AG04450 (cell line): Measurements from ENCODE around the gene WDR86. TPM values are rescaled to one million over a fixed set of nuclear protein-coding genes. Genes with fewer than 3 reads are reported as not detected.

ENCODE experiments used
- CTCF ChIA-PET: fragments of 300-600, 350-600 bp; formaldehyde crosslinking; extraction: SDS; loops from one replicate; lab custom pipeline; 2022; ENCODE audit warnings: antibody characterized with exemption, inconsistent platforms; lab: Charles Lee
- POLR2A ChIA-PET: fragments of 350-600 bp; formaldehyde crosslinking; extraction: SDS; loops from one replicate; lab custom pipeline; 2021; ENCODE audit warnings: antibody characterized with exemption, inconsistent platforms; lab: Yijun Ruan, JAX
- DNase-seq: peaks from one replicate; pipeline ENCODE4 v3.0.0-alpha.2; 2011; ENCODE audit warnings: low read depth, low spot score
- H3K27ac ChIP-seq: one replicate; pipeline ENCODE4 v1.5.1; 2012; ENCODE audit warnings: low read depth, low read length, control low read depth
- H3K27me3 ChIP-seq: one replicate; pipeline ENCODE4 v1.6.0; 2012; ENCODE audit warnings: low read length; ENCODE audit not compliant: control insufficient read depth, insufficient read depth
- H3K4me3 ChIP-seq: 2 replicates; pipeline ENCODE4 v1.5.1; 2011; ENCODE audit warnings: mild to moderate bottlenecking, low read depth, low read length, control low read depth
- H3K9me3 ChIP-seq: 2 replicates; pipeline ENCODE4 v1.5.1; 2012; ENCODE audit warnings: low read length; ENCODE audit not compliant: control insufficient read depth, insufficient read depth
- polyA plus RNA-seq: library from polyadenylated mRNA; depleted of rRNA; stranded (reverse); fragments of >200 nt; gene quantifications from 2 replicates; pipeline ENCODE4 v1.2.3, GENCODE V29; 2011
- TF ChIP-seq, protein P1 (sequence below): IDR thresholded peaks from 2 replicates; pipeline ENCODE4 v1.5.1; 2011; ENCODE audit warnings: low read depth, low read length, control low read depth, inconsistent platforms

WDR86 gene
- polyA plus RNA-seq, 1 experiment, result 0.15 TPM

- Histone ChIP-seq H3K27me3 (peaks cover 58% of the 10 kb centered on the region), H3K4me3 (no peak overlapping the region), H3K27ac (no peak overlapping the region), H3K9me3 (no peaks in the 10 kb centered on the region; the same call in 1 of the 2 replicates)
- CTCF ChIA-PET, result no interaction called here
- POLR2A ChIA-PET, result no interaction called here
- TF ChIP-seq, protein P1, sequence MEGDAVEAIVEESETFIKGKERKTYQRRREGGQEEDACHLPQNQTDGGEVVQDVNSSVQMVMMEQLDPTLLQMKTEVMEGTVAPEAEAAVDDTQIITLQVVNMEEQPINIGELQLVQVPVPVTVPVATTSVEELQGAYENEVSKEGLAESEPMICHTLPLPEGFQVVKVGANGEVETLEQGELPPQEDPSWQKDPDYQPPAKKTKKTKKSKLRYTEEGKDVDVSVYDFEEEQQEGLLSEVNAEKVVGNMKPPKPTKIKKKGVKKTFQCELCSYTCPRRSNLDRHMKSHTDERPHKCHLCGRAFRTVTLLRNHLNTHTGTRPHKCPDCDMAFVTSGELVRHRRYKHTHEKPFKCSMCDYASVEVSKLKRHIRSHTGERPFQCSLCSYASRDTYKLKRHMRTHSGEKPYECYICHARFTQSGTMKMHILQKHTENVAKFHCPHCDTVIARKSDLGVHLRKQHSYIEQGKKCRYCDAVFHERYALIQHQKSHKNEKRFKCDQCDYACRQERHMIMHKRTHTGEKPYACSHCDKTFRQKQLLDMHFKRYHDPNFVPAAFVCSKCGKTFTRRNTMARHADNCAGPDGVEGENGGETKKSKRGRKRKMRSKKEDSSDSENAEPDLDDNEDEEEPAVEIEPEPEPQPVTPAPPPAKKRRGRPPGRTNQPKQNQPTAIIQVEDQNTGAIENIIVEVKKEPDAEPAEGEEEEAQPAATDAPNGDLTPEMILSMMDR, result no peak
- no peak for DNase-seq
Measured at GRCh38 chr7:151388430-151388829, 21.4 kb downstream of the WDR86 start.

GRCh38 chr7:151388007-151388297 lies 21.9 kb downstream of the WDR86 start:
- Histone ChIP-seq H3K9me3 (no peaks in the 10 kb centered on the region; the same call in 1 of the 2 replicates), H3K27ac (no peak overlapping the region), H3K4me3 (no peak overlapping the region), H3K27me3 (peaks cover 61% of the 10 kb centered on the region)
- CTCF ChIA-PET, result no interaction called here
- POLR2A ChIA-PET, result no interaction called here
- no peak for DNase-seq
- TF ChIP-seq, protein P1, result no peak

GRCh38 chr7:151387161-151388006 lies 22.5 kb downstream of the WDR86 start:
- no peak for DNase-seq
- Histone ChIP-seq H3K4me3 (no peak overlapping the region), H3K9me3 (no peaks in the 10 kb centered on the region; the same call in 1 of the 2 replicates), H3K27ac (no peak overlapping the region), H3K27me3 (peaks cover 62% of the 10 kb centered on the region)
- TF ChIP-seq, protein P1, result no peak
- CTCF ChIA-PET, result no interaction called here
- POLR2A ChIA-PET, result no interaction called here

GRCh38 chr7:151386301-151387160 lies 23.3 kb downstream of the WDR86 start:
- no peak overlapping the region for H3K4me3 ChIP-seq
- no peak for DNase-seq
- ChIA-PET POLR2A (no interaction called here), CTCF (no interaction called here)
- H3K27ac ChIP-seq, result no peak overlapping the region
- no peaks in the 10 kb centered on the region; the same call in 1 of the 2 replicates for H3K9me3 ChIP-seq
- H3K27me3 ChIP-seq, result peaks cover 66% of the 10 kb centered on the region
- TF ChIP-seq, protein P1, result no peak
